ENCODE data around the gene ITFG1. TPM values are rescaled to one million over a fixed set of nuclear protein-coding genes. Genes with fewer than 3 reads are reported as not detected.
A peak's percentile ranks its signal among the peaks of the same experiment; 100 is the strongest.
"Not testable (repeated sequence)": the region's sequence is repeated elsewhere in the genome, so short reads cannot be mapped to it uniquely, and the experiment has no call there.

Gene ITFG1
- total RNA-seq, 1 donor from 2014 or later, result 64.5 TPM

DNA sequence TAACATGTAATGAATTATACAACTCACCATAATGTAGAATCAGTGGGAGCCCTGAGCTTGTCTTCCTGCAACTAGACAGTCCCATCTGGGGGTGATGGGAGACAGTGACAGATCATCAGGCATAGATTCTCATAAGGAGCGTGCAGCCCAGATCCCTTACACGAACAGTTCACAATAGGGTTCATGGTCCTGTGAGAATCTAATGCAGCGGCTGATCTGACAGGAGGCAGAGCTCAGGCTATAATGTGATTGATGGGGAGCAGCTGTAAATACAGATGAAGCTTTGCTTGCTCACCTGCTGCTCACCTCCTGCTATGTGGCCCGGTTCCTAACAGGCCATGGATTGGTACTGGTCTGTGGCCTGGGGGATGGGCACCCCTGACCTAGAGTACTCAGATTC lies 257.4 kb downstream of the ITFG1 start:
- intact Hi-C loops (cut with micrococcal nuclease); DNase-seq; ATAC-seq: not testable (repeated sequence)

DNA sequence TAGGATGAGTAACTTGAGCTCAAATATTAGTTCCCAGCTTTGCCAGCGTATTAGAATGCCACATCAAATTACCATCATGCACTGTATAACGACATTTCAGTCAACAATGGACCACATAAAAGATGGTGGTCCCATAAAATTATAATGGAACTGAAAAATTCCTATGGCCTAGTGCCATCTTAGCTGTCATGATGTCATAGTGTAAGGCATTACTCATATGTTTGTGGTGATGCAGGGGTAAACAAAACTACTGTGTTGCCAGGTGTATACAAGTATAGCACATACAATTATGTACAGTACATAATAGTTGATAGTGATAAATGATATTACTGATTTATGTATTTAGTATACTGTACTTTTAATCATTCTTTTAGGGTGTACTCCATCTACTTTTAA lies 262.7 kb downstream of the ITFG1 start:
- intact Hi-C loops (cut with micrococcal nuclease), result no loop called here
- no peak for DNase-seq
- no peak for ATAC-seq

DNA sequence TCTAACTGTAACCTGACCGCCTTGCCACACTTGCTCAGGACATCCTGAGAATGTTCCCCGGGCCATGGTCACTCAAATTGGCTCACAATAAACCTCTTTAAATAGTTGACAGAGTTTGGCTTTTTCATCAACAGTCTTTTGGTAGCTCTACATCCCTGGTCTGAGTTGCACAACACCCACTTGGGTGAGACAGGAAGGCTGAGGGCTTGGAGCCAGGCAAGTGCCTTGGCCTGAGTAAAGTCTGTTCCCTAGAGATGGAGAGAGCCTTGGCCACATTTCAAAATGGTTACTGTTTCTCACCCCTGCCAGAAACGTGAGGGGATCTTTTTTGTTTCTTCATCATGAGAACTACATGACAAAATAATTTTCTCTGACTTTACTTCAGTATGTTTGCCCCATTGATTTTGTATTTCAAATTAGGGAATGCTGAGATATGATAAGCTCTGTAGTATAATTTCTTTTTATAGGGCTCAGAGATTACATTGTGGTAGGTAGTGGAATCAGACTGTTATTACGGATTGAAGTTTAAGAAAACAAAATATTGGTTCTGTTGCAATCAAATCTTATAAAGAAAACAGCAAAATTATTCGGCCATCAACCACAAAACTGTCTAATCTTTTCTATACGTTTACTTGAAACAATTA lies 263.2 kb downstream of the ITFG1 start:
- ATAC-seq, result peak; percentile 99
- intact Hi-C loops (cut with micrococcal nuclease), result no loop called here
- peak; percentile 77 for DNase-seq

DNA sequence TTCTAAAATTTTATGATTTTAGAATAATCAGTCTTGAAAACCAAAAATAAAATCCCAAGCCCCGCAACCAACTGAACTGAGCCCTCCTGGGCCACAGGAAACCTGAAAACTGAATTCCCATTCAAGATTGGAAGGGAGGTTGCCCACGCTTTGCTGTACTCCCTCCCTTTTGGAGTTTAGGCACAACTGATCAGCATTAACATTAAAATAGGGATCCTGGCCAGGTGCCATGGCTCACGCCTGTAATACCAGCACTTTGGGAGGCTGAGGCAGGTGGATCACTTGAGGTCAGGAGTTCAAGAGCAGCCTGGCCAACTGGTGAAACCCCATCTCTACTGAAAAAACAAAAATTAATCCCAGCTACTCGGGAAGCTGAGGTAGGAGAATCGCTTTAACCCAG lies 264.4 kb downstream of the ITFG1 start:
- DNase-seq, result no peak
- intact Hi-C loops (cut with micrococcal nuclease), result no loop called here
- no peak for ATAC-seq

DNA sequence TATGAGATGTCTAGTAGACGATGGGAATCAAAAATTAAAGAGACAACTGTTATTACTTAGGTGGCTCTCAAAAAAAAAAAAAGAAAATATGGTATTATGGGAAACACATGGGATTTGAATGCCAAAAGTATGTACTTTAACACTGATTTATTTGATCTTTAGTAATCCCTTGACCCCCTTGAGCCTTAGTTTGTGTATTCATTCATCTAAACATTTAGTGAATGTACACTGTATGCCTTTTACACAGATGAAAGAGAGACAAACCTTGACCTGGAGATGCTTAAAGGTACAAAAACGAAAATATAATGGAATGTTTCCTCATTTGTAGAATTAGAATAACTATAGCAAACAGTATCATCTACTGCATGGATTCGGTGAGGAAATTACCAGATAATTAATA lies 278.5 kb downstream of the ITFG1 start:
- no peak for ATAC-seq

DNA sequence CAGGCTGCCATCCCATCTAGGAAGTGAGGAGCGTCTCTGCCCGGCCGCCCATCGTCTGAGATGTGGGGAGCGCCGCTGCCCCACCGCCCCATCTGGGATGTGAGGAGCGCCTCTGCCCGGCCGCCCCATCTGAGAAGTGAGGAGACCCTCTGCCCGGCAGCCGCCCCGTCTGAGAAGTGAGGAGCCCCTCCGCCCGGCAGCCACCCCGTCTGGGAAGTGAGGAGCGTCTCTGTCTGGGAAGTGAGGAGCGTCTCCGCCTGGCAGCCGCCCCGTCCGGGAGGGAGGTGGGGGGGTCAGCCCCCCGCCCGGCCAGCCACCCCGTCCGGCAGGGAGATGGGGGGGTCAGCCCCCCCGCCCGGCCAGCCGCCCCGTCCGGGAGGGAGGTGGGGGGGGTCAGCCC lies 279.8 kb downstream of the ITFG1 start:
- ATAC-seq; DNase-seq; intact Hi-C loops (cut with micrococcal nuclease): not testable (repeated sequence)

More for the DNA sequence above, 278.5 kb downstream of the ITFG1 start:
- intact Hi-C loops (cut with micrococcal nuclease), result no loop called here
- no peak for DNase-seq

DNA sequence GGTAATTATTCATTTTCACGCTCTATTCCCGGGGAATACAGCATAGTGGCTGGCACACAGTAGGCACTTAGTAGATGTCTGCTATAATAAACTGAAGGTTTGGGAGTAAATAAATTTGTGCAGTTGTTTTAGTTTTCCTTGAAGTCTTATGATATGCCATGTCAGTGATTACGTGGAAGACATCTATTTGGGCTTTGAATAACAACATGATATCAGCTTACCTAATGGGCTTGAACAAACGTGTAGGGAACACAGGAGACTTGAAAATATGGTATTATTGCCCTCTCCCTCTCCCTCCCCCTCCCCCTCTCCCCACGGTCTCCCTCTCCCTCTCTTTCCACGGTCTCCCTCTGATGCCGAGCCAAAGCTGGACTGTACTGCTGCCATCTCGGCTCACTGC lies 280.8 kb downstream of the ITFG1 start:
- intact Hi-C loops (cut with micrococcal nuclease), result no loop called here
- ATAC-seq (no peak), DNase-seq (no peak)

DNA sequence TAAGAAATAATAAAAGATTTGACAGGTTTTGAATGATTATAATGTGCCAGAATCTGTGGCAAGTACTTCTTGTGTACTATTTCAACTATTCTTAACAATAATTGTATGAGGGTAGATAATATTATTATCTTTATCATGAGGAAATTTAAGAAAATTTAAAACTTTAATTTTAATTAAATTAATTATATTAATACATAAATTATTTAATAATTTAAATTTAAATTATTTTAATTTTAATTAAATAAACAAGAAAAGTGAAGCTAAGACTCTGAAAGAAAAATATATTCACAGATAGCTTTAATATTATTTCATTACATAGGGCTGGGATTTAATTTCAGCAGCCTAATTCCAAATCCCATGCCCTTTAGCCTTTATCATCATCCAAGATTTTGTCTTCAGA lies 285.7 kb downstream of the ITFG1 start:
- intact Hi-C loops (cut with micrococcal nuclease), result no loop called here
- ATAC-seq (no peak), DNase-seq (no peak)

DNA sequence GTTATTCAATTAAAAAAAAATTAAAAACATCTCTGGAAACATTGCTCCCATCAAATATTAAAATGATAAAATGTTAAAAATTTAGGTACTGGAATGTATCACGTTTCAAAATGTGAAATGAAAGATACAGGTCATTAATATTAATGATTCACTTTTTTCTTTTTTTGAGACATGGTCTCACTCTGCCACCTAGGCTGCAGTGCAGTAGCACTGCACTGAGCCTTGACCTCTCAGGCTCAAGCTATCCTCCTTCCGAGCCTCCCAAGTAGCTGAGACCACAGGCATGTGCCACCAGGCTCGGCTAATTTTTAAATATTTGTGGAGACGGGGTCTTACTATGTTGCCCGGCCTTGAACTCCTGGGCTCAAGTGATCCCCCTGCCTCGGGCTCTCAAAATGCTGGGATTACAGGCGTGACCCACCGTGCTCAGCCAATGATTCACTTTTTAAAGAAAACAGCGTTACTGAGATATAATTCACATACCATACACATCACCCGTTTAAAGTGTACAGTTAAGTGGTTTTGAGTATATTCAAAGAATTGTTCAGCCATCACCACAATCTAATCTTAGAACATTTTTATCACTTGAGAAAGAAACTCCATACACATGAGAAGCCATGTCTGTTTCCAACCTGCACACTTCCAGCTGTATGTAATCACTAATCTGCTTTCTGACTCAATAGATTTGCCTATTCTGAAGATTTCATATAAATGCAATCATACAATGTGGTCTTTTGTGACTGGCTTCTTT lies 298.0 kb downstream of the ITFG1 start:
- intact Hi-C loops (cut with micrococcal nuclease), result no loop called here
- DNase-seq (no peak), ATAC-seq (no peak)

DNA sequence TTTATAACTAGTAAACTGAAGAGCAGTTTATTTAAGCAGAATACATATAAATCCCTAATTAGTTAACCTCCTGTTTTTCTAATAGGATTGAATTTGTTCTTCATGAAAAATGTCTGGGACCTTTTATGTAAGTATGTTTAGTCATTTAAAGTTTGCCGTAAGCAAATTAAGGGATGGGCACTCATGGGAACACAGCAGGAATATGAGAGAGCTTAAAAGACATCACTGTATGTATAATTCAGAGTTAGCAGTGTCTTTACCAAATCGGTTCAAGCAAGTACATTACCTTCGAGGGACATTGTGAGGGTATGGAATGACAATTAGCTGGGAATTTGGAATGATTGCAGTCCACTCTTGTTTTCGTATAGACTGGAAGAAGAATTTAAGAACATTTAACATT lies 299.4 kb downstream of the ITFG1 start:
- no peak for ATAC-seq
- DNase-seq, result no peak
- intact Hi-C loops (cut with micrococcal nuclease), result no loop called here

DNA sequence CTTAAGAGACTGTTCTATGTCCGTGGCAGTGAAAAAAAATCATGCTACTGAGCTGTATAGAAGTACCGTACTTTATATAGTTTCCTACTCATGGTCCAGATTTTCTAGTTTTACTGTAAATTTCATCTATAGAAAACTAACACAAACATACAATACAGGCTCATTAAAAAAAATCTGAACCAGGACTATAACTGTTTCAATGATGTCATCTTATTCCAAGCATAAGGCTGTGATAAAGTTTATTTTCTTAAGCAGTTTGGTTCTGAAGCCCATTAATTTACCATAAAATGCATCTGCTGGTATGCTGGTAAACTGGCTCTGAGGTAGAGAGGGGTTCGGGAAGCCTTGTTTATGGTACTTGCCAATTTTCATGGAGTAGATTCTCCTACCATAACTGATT lies 300.4 kb downstream of the ITFG1 start:
- no peak for DNase-seq
- intact Hi-C loops (cut with micrococcal nuclease), result no loop called here
- ATAC-seq, result no peak

DNA sequence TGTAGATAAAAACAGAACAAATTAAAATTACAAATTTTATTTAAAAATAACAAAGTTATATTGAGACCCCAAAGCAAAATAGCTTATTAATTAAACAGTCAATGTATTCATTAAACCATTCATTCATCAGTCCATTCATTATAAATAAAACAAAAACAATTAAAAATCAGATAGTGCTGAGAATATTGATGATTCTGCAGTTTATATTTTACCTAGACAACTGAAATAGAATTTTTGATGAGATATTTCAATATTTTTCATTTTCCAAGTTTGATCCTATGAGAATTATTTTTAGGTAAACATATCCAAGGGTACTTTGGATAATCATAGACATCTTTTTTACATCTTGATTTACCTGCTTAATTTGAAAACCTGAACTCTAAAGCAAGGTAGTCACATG lies 301.9 kb downstream of the ITFG1 start:
- intact Hi-C loops (cut with micrococcal nuclease), result no loop called here
- DNase-seq (no peak), ATAC-seq (no peak)

DNA sequence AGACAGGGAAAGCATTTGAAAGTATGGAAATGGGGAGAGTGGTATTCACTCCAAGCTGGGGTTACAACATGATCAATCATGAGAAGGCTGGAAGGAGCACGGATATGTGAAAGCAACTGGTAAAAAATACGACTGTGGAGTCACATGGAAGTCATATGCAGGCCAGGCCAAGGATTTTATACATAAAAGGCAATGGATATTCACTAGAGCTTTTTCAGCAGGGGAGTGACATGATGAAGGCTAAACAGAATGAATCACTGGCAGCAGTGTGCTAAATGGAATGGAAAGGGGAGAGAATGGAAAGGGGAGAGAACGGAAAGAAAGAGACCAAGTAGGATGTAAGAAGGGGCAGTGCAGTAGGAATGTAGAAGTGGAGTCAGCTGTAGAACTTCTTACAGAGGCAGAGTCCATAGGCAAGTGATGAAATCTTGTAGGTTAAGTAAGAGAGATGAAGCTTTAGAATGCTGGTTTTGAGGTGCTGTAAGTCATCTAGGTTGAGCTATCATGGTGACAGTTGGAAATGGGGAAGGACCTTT lies 304.1 kb downstream of the ITFG1 start:
- ATAC-seq, result no peak
- intact Hi-C loops (cut with micrococcal nuclease), result no loop called here
- DNase-seq, result no peak

DNA sequence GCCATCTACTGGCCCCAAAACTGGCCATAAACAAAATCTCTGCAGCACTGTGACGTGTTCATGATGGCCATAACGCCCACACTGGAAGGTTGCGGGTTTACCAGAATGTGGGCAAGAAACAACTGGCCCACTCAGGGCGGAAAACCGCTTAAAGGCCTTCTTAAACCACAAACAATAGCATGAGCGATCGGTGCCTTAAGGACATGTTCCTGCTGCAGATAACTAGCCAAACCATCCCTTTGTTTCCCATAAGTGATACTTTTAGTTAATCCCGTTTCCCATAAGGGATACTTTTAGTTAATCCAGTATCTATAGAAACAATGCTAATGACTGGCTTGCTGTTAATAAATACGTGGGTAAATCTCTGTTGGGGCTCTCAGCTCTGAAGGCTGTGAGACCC lies 308.4 kb downstream of the ITFG1 start:
- ATAC-seq; intact Hi-C loops (cut with micrococcal nuclease); DNase-seq: not testable (repeated sequence)

DNA sequence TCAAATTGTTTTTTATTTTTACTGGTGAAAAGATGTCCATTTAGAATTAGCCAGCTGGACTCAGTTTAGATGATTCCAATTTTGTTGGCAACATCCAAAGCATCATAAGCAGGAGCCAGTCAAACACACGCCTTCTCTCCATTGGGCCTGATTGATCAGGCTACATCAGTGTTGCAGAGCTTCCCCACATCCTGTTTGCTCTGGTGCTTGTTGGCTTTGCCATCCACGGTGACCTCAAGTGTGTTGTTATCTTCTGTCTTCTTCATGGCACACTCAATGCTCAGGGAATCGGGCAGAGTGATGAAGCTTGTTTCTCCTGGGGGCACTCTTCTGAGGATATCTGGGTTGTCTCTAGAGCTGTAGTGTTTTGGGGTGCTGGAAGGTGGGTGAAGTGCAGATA lies 310.8 kb downstream of the ITFG1 start:
- DNase-seq, result no peak
- ATAC-seq, result no peak
- intact Hi-C loops (cut with micrococcal nuclease), result no loop called here

DNA sequence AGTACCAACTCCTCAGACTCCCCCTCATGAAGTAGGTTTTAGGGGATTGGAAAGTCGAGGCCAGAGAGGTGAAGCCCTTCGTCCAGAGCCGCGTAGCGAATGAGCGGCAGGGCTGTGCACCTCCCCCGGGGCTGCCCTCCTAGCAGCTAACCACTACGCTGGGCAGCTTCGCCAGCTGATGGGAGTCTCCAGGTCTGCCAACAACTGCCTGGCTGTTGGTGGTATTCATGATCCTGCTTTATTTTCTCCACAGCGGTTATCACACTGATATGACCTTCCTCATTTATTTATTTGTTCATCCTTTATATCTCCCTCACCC lies 316.3 kb downstream of the ITFG1 start:
- DNase-seq (no peak), ATAC-seq (peak; percentile 17)
- intact Hi-C loops (cut with micrococcal nuclease), result loop anchor here (5.0 to 10.0 kb wide), 2 partner anchors 910 to 1013 kb away; partner anchors contain the start of gene ABCC12

DNA sequence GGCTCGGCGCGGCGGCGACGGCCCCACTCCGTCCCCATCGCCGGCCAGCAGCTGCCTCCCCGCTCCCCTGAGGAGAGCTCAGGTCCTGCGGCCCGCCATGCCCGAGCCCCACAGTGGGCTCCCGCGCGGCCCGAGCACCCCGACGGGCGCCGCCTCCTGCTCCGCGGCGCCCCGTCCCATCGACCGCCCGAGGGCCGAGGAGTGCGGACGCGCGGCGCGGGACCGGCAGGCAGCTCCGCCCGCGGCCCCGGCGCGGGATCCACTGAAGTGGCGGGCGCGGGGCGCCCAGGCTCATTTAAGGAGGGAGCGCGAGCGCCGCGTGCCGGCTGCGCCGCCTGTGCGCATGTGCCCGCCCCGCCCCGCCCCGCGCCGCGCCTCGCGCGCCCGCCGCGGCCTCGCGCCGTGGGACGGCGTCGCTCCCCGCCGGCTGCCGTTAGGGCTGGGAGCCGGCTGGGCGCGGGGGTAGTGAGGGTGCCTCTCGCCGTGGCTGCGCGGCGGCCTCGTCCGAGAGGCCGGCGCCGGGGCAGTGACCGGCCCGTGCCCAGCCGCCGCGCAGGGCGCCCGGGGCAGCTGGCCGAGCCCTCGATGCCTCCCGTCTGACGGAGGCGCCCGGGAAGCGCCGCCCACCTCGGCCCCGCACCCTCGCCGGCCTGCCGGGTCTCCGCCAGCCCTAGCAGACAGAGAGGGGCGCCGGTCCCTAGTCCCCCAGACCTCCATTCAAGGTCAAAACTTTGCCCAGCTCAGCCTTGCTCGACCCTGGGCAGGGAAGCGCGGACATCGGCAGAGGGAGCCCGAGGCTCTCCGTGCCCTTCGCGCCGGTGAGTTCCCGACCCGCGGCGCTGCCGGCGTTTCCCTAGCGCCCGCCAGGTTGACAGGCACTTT lies 316.9 kb downstream of the ITFG1 start, which contains the start of gene NETO2:
Gene NETO2, minus strand, starts transcription at position 269 of the 882 bp plus-strand sequence. CDS start 333 bp downstream, outside the sequence.
- ATAC-seq (peak; percentile 70), DNase-seq (peak; percentile 78)
- intact Hi-C loops (cut with micrococcal nuclease), result loop anchor here (5.0 to 10.0 kb wide), 2 partner anchors 911 to 1013 kb away; partner anchors contain the start of gene ABCC12

DNA sequence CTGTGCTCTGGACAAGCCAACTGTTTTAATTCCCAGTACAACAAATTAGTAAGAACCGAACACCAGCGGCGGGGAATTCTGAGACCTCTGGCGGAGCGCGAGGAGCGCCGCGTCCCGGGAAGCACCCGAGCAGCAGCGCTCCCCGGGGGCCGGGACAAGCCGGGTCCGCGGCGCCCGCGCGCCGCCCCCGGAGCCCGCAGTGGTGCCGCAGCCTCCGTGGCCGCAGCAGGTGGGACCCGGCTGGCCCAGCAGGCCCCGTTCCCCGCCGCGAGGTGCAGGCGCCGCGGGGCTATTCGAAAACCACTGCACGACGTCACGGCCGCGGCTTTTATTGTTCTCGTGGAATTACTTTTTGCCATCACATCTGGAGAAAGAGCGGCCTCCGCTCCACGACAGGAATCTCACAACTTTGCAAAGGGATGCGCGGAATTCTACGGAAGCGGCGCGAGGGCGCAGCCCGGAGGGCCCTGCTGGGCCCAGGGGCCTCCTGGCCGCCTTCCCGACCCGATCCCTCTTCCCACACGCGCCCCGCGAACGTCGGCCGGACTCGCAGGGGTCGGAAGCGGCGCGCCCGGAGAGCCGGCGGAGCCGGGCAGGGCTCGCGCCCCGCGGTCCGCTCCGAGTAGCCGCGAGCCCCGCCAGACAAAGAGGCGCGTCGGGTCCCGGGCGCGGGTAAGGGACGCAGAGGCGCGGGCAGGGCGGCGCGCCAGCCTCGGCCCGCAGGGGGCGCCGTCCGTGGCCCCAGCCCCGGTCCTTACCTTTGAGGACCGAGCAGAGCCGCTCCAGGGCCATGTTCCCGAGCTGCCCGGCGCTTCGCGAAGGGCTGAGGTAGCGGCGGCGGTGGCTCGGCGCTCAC lies 317.8 kb downstream of the ITFG1 start:
- ATAC-seq, result peak; percentile 70
- intact Hi-C loops (cut with micrococcal nuclease), result loop anchor here (5.0 to 10.0 kb wide), 2 partner anchors 912 to 1014 kb away; partner anchors contain the start of gene ABCC12
- peak; percentile 72 for DNase-seq

DNA sequence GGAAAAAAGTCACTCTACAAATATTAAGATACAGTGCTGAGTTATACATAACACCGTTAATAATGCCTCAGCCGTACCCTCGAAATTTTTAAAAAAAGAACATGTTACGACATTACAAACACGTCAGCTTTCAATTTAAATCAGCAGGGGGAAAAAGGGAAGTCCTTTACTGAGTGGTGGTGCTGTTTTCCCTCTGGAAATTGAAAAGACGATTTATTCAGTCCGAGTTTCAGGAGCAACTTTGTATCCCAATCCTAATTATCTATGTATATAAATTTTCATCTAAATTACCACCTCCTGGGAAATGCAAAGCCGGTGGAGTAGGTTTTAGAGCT lies 318.4 kb downstream of the ITFG1 start:
- intact Hi-C loops (cut with micrococcal nuclease), result loop anchor here (5.0 to 10.0 kb wide), 2 partner anchors 912 to 1015 kb away; partner anchors contain the start of gene ABCC12
- peak; percentile 17 for ATAC-seq

More for the DNA sequence above, 318.4 kb downstream of the ITFG1 start:
- no peak for DNase-seq

Measured in left ventricle myocardium superior (tissue), 1 donor.